Measurements from ENCODE around the gene PML.
A peak's percentile ranks its signal among the peaks of the same experiment; 100 is the strongest.
"Not testable (repeated sequence)": the region's sequence is repeated elsewhere in the genome, so short reads cannot be mapped to it uniquely, and the experiment has no call there.

PML gene

GRCh38 chr15:74050556-74051234 lies 56.2 kb downstream of the PML start:
- TF ChIP-seq GABPA (IDR thresholded peaks at IDR 0.05; ENCODE audit: low read depth) (no peak), REST (IDR thresholded peaks at IDR 0.05; ENCODE audit: insufficient replicate concordance, low read depth) (no peak), POLR2AphosphoS5 (IDR thresholded peaks at IDR 0.05; ENCODE audit: low read depth) (no peak), CTCF (IDR thresholded peaks at IDR 0.05; ENCODE audit: insufficient read depth, low read length) (no peak), SPI1 (IDR thresholded peaks at IDR 0.05; ENCODE audit: borderline replicate concordance, low read depth) (no peak)
- Histone ChIP-seq H3K4me3 (replicated peaks; ENCODE audit: insufficient read depth, low read length) (no peak overlapping the region), H3K27me3 (ENCODE audit: insufficient read depth, poor library complexity, severe bottlenecking) (no peaks in the 10 kb centered on the region), H3K27ac (replicated peaks) (no peak overlapping the region)
- DNase-seq (ENCODE audit: low read depth in 1 of 2, low spot score in 1 of 2): no peak

GRCh38 chr15:74052271-74053260 lies 58.0 kb downstream of the PML start:
- not testable (repeated sequence) for DNase-seq (ENCODE audit: low read depth in 1 of 2, low spot score in 1 of 2); H3K27ac ChIP-seq (replicated peaks); H3K27me3 ChIP-seq (ENCODE audit: insufficient read depth, poor library complexity, severe bottlenecking)

GRCh38 chr15:74053517-74053916 lies 59.0 kb downstream of the PML start:
- H3K27ac ChIP-seq (replicated peaks): no peak overlapping the region
- no peak overlapping the region for H3K4me3 ChIP-seq (replicated peaks; ENCODE audit: insufficient read depth, low read length)
- TF ChIP-seq SPI1 (IDR thresholded peaks at IDR 0.05; ENCODE audit: borderline replicate concordance, low read depth): no peak
- no peak for TF ChIP-seq GABPA (IDR thresholded peaks at IDR 0.05; ENCODE audit: low read depth)
- TF ChIP-seq CTCF (IDR thresholded peaks at IDR 0.05; ENCODE audit: insufficient read depth, low read length): no peak
- TF ChIP-seq REST (IDR thresholded peaks at IDR 0.05; ENCODE audit: insufficient replicate concordance, low read depth): no peak
- TF ChIP-seq POLR2AphosphoS5 (IDR thresholded peaks at IDR 0.05; ENCODE audit: low read depth): no peak
- H3K27me3 ChIP-seq (ENCODE audit: insufficient read depth, poor library complexity, severe bottlenecking): no peaks in the 10 kb centered on the region
- DNase-seq (ENCODE audit: low read depth in 1 of 2, low spot score in 1 of 2): no peak

More at GRCh38 chr15:74052271-74053260, 58.0 kb downstream of the PML start:
- H3K4me3 ChIP-seq (replicated peaks; ENCODE audit: insufficient read depth, low read length): not testable (repeated sequence)

GRCh38 chr15:74053941-74054529 lies 59.5 kb downstream of the PML start:
- DNase-seq (ENCODE audit: low read depth in 1 of 2, low spot score in 1 of 2): peak; percentile 57 to 76
- no peak overlapping the region for H3K27ac ChIP-seq (replicated peaks)
- H3K4me3 ChIP-seq (replicated peaks; ENCODE audit: insufficient read depth, low read length): no peak overlapping the region
- no peaks in the 10 kb centered on the region for H3K27me3 ChIP-seq (ENCODE audit: insufficient read depth, poor library complexity, severe bottlenecking)
- TF ChIP-seq CTCF (IDR thresholded peaks at IDR 0.05; ENCODE audit: insufficient read depth, low read length) (no peak), GABPA (IDR thresholded peaks at IDR 0.05; ENCODE audit: low read depth) (no peak), SPI1 (IDR thresholded peaks at IDR 0.05; ENCODE audit: borderline replicate concordance, low read depth) (peak; percentile 1; the same call in 1 of the 2 replicates)
